ENCODE results near the gene RBM15B.

Gene RBM15B

DNA sequence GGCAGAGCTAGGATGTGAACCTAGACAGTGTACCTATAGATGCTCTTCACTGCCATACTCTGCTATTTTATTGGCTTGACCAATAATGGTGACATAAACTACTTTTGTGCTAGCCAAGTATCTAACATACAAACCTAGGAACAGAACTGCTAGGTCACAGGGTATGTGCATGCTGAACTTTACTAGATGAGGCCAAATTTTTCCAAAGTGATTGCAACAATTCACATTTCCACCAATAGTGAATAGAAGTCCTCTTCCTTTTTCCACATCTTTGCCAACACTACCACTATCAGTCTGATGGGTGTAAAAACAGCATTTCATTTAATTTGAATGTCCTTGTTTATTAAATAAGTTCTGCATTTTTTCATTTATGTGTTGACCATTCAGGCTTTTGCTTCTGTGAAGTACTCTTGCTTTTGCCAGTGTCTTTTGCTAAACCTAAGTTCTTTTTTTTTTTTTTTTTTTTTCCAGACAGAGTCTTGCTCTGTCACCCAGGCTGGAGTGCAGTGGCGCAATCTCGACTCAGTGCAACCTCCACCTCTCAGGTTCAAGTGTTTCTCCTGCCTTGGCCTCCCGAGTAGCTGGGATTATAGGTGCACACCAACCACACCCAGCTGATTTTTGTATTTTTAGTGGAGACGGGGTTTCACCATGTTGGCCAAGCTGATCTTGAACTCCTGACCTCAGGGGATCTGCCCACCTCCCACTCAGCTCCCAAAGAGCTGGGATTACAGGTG lies 54.6 kb downstream of the RBM15B start:
- DNase-seq (ENCODE audit: low spot score) = no peak

All from AG08395 (cell line).